Astrocyte (in vitro differentiated cells and primary cell): ENCODE data around the gene TRIP13. TPM values are rescaled to one million over a fixed set of nuclear protein-coding genes. Genes with fewer than 3 reads are reported as not detected.

Experiments
- DNase-seq: peaks from one replicate; pipeline ENCODE4 v3.0.0-alpha.2; 2010; ENCODE audit warnings: low read depth
- FAIRE-seq: peaks from 2 replicates; lab custom pipeline; 2011; peaks lifted over from hg19 to GRCh38; lab: Jason Lieb, UNC
- H2AFZ ChIP-seq: 2 replicates; pipeline ENCODE4 v1.6.0; 2012; ENCODE audit warnings: low read depth, low read length, inconsistent platforms
- H3K27ac ChIP-seq: 2 replicates; pipeline ENCODE4 v1.5.1; 2011; ENCODE audit warnings: low read depth, low read length, inconsistent platforms
- H3K27me3 ChIP-seq: 2 replicates; pipeline ENCODE4 v1.6.0; 2011; ENCODE audit warnings: low read length, inconsistent platforms; ENCODE audit not compliant: insufficient read depth
- H3K36me3 ChIP-seq: 2 replicates; pipeline ENCODE4 v1.5.1; 2011; ENCODE audit warnings: low read length, inconsistent platforms; ENCODE audit not compliant: insufficient read depth
- H3K4me1 ChIP-seq: 2 replicates; pipeline ENCODE4 v1.5.1; 2011; ENCODE audit warnings: low read length, inconsistent platforms; ENCODE audit not compliant: insufficient read depth
- H3K4me2 ChIP-seq: 2 replicates; pipeline ENCODE4 v1.6.0; 2012; ENCODE audit warnings: low read length, inconsistent platforms
- H3K4me3 ChIP-seq: 2 replicates; pipeline ENCODE4 v1.5.1; 2011; ENCODE audit warnings: low read depth, mild to moderate bottlenecking, low read length, inconsistent platforms; ENCODE audit not compliant: insufficient read depth
- H3K79me2 ChIP-seq: 2 replicates; pipeline ENCODE4 v1.6.0; 2012; ENCODE audit warnings: mild to moderate bottlenecking, low read length, inconsistent platforms; ENCODE audit not compliant: insufficient read depth
- H3K9ac ChIP-seq: 2 replicates; pipeline ENCODE4 v1.6.0; 2012; ENCODE audit warnings: mild to moderate bottlenecking, low read length, inconsistent platforms
- H3K9me3 ChIP-seq: 2 replicates; pipeline ENCODE4 v1.5.1; 2012; ENCODE audit warnings: low read depth, mild to moderate bottlenecking, low read length, inconsistent platforms; ENCODE audit not compliant: insufficient read depth
- H4K20me1 ChIP-seq: 2 replicates; pipeline ENCODE4 v1.6.0; 2012; ENCODE audit warnings: low read length, inconsistent platforms; ENCODE audit not compliant: insufficient read depth
- H3K27ac Mint-ChIP-seq: one replicate; pipeline ENCODE4 v1.8.0; 2021; ENCODE audit warnings: mild to moderate bottlenecking, mixed read lengths; ENCODE audit not compliant: unreplicated experiment
- H3K27me3 Mint-ChIP-seq: one replicate; pipeline ENCODE4 v1.8.0; 2021; ENCODE audit warnings: low read depth, mixed read lengths; ENCODE audit not compliant: unreplicated experiment
- H3K36me3 Mint-ChIP-seq: one replicate; pipeline ENCODE4 v1.8.0; 2021; ENCODE audit warnings: low read depth, mixed read lengths; ENCODE audit not compliant: unreplicated experiment
- H3K4me1 Mint-ChIP-seq: one replicate; pipeline ENCODE4 v1.8.0; 2021; ENCODE audit warnings: low read depth, mixed read lengths; ENCODE audit not compliant: unreplicated experiment
- H3K4me3 Mint-ChIP-seq: one replicate; pipeline ENCODE4 v1.8.0; 2021; ENCODE audit warnings: mild to moderate bottlenecking, moderate library complexity, mixed read lengths; ENCODE audit not compliant: unreplicated experiment
- H3K9me3 Mint-ChIP-seq: one replicate; pipeline ENCODE4 v1.8.0; 2021; ENCODE audit warnings: mild to moderate bottlenecking, mixed read lengths; ENCODE audit not compliant: unreplicated experiment
- CTCF ChIP-seq: IDR thresholded peaks from 2 replicates; pipeline ENCODE4 v1.5.1; 2011; ENCODE audit warnings: low read depth, mild to moderate bottlenecking, inconsistent platforms, low read length, moderate library complexity; ENCODE audit not compliant: insufficient read depth
- EZH2 ChIP-seq: IDR thresholded peaks from 2 replicates; pipeline ENCODE4 v1.6.1; 2012; ENCODE audit warnings: mild to moderate bottlenecking, low read length, inconsistent platforms; ENCODE audit not compliant: insufficient read depth
- total RNA-seq: library from RNA; stranded (reverse); gene quantifications from 2 replicates; pipeline ENCODE4 v1.2.1, GENCODE V29; 2021

TRIP13 gene
- total RNA-seq, 1 donor from 2014 or later: 7.3 TPM

- peaks cover 17% of the 10 kb centered on the region for H4K20me1 ChIP-seq
- no peak overlapping the region for H3K4me2 ChIP-seq
- H3K27me3 ChIP-seq: peaks cover 18% of the 10 kb centered on the region
- H3K27ac ChIP-seq: no peak overlapping the region
- H2AFZ ChIP-seq: no peak overlapping the region
- no peaks in the 10 kb centered on the region for H3K36me3 Mint-ChIP-seq
- no peak overlapping the region for H3K9ac ChIP-seq
- no peaks in the 10 kb centered on the region for H3K9me3 ChIP-seq
- FAIRE-seq (no peak), DNase-seq (no peak)
- peaks cover 5% of the 10 kb centered on the region for H3K4me1 Mint-ChIP-seq
- H3K79me2 ChIP-seq: no peaks in the 10 kb centered on the region
- H3K36me3 ChIP-seq: peaks cover 5% of the 10 kb centered on the region
- H3K4me1 ChIP-seq: no peaks in the 10 kb centered on the region
- TF ChIP-seq EZH2 (no peak), CTCF (no peak)
- H3K4me3 Mint-ChIP-seq: no peak overlapping the region
- H3K27ac Mint-ChIP-seq: no peak overlapping the region
- H3K4me3 ChIP-seq: no peak overlapping the region
- peaks cover 4% of the 10 kb centered on the region for H3K9me3 Mint-ChIP-seq
- peaks cover 27% of the 10 kb centered on the region for H3K27me3 Mint-ChIP-seq
Observed at GRCh38 chr5:921456-922435, 29.1 kb downstream of the TRIP13 start.

- Histone ChIP-seq H3K9ac (no peak overlapping the region), H3K36me3 (no peaks in the 10 kb centered on the region), H3K4me3 (no peak overlapping the region), H3K4me2 (no peak overlapping the region), H3K79me2 (no peaks in the 10 kb centered on the region), H4K20me1 (peaks cover 17% of the 10 kb centered on the region), H3K9me3 (no peaks in the 10 kb centered on the region), H3K27me3 (peaks cover 23% of the 10 kb centered on the region), H3K4me1 (no peaks in the 10 kb centered on the region), H2AFZ (no peak overlapping the region), H3K27ac (no peak overlapping the region)
- no peak for FAIRE-seq
- no peak for DNase-seq
- Mint-ChIP-seq H3K27me3 (peaks cover 31% of the 10 kb centered on the region), H3K36me3 (peaks cover 1% of the 10 kb centered on the region), H3K27ac (no peak overlapping the region), H3K9me3 (peaks cover 5% of the 10 kb centered on the region), H3K4me1 (peaks cover 5% of the 10 kb centered on the region), H3K4me3 (no peak overlapping the region)
- TF ChIP-seq CTCF: no peak
- TF ChIP-seq EZH2: no peak
Observed at GRCh38 chr5:922436-923280, 30.0 kb downstream of the TRIP13 start.
